Activated B cell treated with CpG ODN at 0.5 μM for 24 hours (primary cell): ENCODE results near the gene ZC3HAV1. TPM values are rescaled to one million over a fixed set of nuclear protein-coding genes. Genes with fewer than 3 reads are reported as not detected.
"Not testable (repeated sequence)": the region's sequence is repeated elsewhere in the genome, so short reads cannot be mapped to it uniquely, and the experiment has no call there.

Experiments used
- ATAC-seq: fragments of 200-7000 bp; cut with Tn5 transposase; one replicate; pipeline ENCODE4 v1.10.0; 2021; ENCODE audit warnings: low read depth, mild to moderate bottlenecking, moderate library complexity
- CTCF ChIA-PET: fragments of 350-600 bp; sonication (Branson Sonifier 250); formaldehyde crosslinking; loops from one replicate; lab custom pipeline; 2021; ENCODE audit warnings: antibody characterized with exemption; lab: Charles Lee
- POLR2A ChIA-PET: fragments of 350-600 bp; sonication (Branson Sonifier 250); formaldehyde crosslinking; loops from one replicate; lab custom pipeline; 2021; ENCODE audit warnings: antibody characterized with exemption; lab: Charles Lee
- DNase-seq: peaks from one replicate; pipeline ENCODE4 v3.0.0; 2022
- H3K27ac Mint-ChIP-seq: one replicate; pipeline ENCODE4 v1.8.0; 2020; ENCODE audit warnings: mixed read lengths
- H3K27me3 Mint-ChIP-seq: one replicate; pipeline ENCODE4 v1.8.0; 2021; ENCODE audit warnings: mixed read lengths
- H3K36me3 Mint-ChIP-seq: one replicate; pipeline ENCODE4 v1.8.0; 2021; ENCODE audit warnings: low read depth, mixed read lengths
- H3K4me1 Mint-ChIP-seq: one replicate; pipeline ENCODE4 v1.8.0; 2021; ENCODE audit warnings: mixed read lengths
- H3K4me3 Mint-ChIP-seq: one replicate; pipeline ENCODE4 v1.8.0; 2020; ENCODE audit warnings: mild to moderate bottlenecking, mixed read lengths
- H3K9me3 Mint-ChIP-seq: one replicate; pipeline ENCODE4 v1.8.0; 2020; ENCODE audit warnings: mixed read lengths
- intact Hi-C: fragments of 100-400 bp; cut with micrococcal nuclease; formaldehyde crosslinking; loops from one replicate; pipeline ENCODE4 v1.15.1; 2024
- total RNA-seq: library from RNA; stranded (reverse); gene quantifications from 2 replicates; pipeline ENCODE4 v1.2.3, GENCODE V29; 2022
- TF ChIP-seq, protein P1 (sequence below): fragments of 200-600 bp; IDR thresholded peaks from one replicate; pipeline ENCODE4 v1.8.0; 2022; ENCODE audit warnings: antibody characterized with exemption, mild to moderate bottlenecking

ZC3HAV1 gene
- total RNA-seq, 1 donor from 2014 or later: 80.7 TPM

GRCh38 chr7:139133335-139134139, 24.0 kb upstream of the ZC3HAV1 start:
- intact Hi-C loops: loop anchor here (1.0 to 10.0 kb wide), 6 partner anchors 14 to 1881 kb away; partner anchors contain the start of genes MRPS33, UBN2 and ZC3HAV1
- Mint-ChIP-seq H3K36me3 (peaks cover 6% of the 10 kb centered on the region), H3K9me3 (no peaks in the 10 kb centered on the region), H3K4me1 (peaks cover 9% of the 10 kb centered on the region), H3K27me3 (no peaks in the 10 kb centered on the region), H3K27ac (peak overlapping the region; percentile 81), H3K4me3 (peak overlapping the region; percentile 87)
- POLR2A ChIA-PET: interaction anchor here (0.6 to 3.2 kb wide), 13 partner anchors 15 to 667 kb away, joined by 3 to 22 read pairs (median 9); partner anchors contain the start of genes LUC7L2, UBN2 and ZC3HAV1
- CTCF ChIA-PET: interaction anchor here (0.8 to 1.7 kb wide), 6 partner anchors 9 to 207 kb away, joined by 3 to 4 read pairs (median 4); no protein-coding TSS in a partner anchor
- peak; percentile 98 for ATAC-seq
- TF ChIP-seq, protein P1, sequence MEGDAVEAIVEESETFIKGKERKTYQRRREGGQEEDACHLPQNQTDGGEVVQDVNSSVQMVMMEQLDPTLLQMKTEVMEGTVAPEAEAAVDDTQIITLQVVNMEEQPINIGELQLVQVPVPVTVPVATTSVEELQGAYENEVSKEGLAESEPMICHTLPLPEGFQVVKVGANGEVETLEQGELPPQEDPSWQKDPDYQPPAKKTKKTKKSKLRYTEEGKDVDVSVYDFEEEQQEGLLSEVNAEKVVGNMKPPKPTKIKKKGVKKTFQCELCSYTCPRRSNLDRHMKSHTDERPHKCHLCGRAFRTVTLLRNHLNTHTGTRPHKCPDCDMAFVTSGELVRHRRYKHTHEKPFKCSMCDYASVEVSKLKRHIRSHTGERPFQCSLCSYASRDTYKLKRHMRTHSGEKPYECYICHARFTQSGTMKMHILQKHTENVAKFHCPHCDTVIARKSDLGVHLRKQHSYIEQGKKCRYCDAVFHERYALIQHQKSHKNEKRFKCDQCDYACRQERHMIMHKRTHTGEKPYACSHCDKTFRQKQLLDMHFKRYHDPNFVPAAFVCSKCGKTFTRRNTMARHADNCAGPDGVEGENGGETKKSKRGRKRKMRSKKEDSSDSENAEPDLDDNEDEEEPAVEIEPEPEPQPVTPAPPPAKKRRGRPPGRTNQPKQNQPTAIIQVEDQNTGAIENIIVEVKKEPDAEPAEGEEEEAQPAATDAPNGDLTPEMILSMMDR: no peak
- DNase-seq: peak; percentile 77

DNA sequence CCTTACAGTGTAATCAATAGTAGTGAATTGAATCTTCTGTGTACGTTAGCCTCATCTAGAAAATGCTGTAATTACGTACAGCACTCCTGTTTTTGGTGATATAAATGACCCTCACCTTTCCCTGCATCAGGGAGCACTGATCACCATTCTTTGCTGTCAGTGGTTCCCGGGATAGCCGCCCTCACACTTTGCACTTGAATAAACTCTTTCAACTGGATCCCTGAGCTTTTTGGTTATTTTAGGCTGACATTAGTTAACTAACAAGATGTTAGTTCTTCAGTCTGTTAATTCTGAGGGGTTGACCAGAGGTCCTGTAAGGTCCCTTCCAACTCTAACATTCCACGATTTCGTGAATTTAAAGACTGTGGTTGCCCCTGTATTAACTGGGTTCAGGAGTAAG, 23.4 kb upstream of the ZC3HAV1 start:
- POLR2A ChIA-PET: interaction anchor here (0.6 to 3.2 kb wide), 13 partner anchors 14 to 668 kb away, joined by 3 to 22 read pairs (median 9); partner anchors contain the start of genes LUC7L2, UBN2 and ZC3HAV1
- Mint-ChIP-seq H3K36me3 (peaks cover 5% of the 10 kb centered on the region), H3K27me3 (no peaks in the 10 kb centered on the region), H3K9me3 (no peaks in the 10 kb centered on the region), H3K27ac (peak overlapping the region; percentile 81), H3K4me1 (peaks cover 11% of the 10 kb centered on the region), H3K4me3 (peak overlapping the region; percentile 87)
- intact Hi-C loops: loop anchor here (1.0 to 10.0 kb wide), 6 partner anchors 14 to 1882 kb away; partner anchors contain the start of genes MRPS33, UBN2 and ZC3HAV1
- CTCF ChIA-PET: interaction anchor here (0.6 to 1.7 kb wide), 5 partner anchors 8 to 207 kb away, joined by 3 to 4 read pairs (median 3); no protein-coding TSS in a partner anchor
- TF ChIP-seq, protein P1: no peak
- ATAC-seq: no peak
- no peak for DNase-seq

GRCh38 chr7:139131601-139132041, 22.1 kb upstream of the ZC3HAV1 start:
- no peak overlapping the region for H3K4me3 Mint-ChIP-seq
- H3K36me3 Mint-ChIP-seq: peaks cover 5% of the 10 kb centered on the region
- H3K4me1 Mint-ChIP-seq: peaks cover 21% of the 10 kb centered on the region
- ChIA-PET CTCF (interaction anchor here (1.1 kb wide), 1 partner anchor 12 kb away, joined by 3 read pairs; no protein-coding TSS in a partner anchor), POLR2A (interaction anchor here (3.2 kb wide), 1 partner anchor 36 kb away, joined by 19 read pairs; no protein-coding TSS in a partner anchor)
- H3K9me3 Mint-ChIP-seq: no peaks in the 10 kb centered on the region
- intact Hi-C loops: loop anchor here (10.0 kb wide), 1 partner anchor 1883 kb away; the partner anchor contains the start of gene MRPS33
- TF ChIP-seq, protein P1: no peak
- ATAC-seq (no peak), DNase-seq (no peak)
- peak overlapping the region; percentile 0 for H3K27ac Mint-ChIP-seq
- no peaks in the 10 kb centered on the region for H3K27me3 Mint-ChIP-seq

DNA sequence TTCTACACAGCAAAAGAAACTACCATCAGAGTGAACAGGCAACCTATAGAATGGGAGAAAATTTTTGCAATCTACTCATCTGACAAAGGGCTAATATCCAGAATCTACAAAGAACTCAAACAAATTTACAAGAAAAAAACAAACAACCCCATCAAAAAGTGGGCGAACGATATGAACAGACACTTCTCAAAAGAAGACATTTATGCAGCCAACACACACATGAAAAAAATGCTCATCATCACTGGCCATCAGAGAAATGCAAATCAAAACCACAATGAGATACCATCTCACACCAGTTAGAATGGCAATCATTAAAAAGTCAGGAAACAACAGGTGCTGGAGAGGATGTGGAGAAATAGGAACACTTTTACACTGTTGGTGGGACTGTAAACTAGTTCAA, 20.3 kb upstream of the ZC3HAV1 start:
- CTCF ChIA-PET, ATAC-seq: not testable (repeated sequence)

GRCh38 chr7:139127648-139128047, 18.1 kb upstream of the ZC3HAV1 start:
- H3K36me3 Mint-ChIP-seq: no peaks in the 10 kb centered on the region
- intact Hi-C loops: loop anchor here (1.0 to 2.0 kb wide), 3 partner anchors 52 to 241 kb away; no protein-coding TSS in a partner anchor
- H3K4me1 Mint-ChIP-seq: peaks cover 35% of the 10 kb centered on the region
- TF ChIP-seq, protein P1: no peak
- CTCF ChIA-PET: interaction anchor here (0.6 to 3.2 kb wide), 6 partner anchors 8 to 110 kb away, joined by 3 to 25 read pairs (median 7); no protein-coding TSS in a partner anchor
- no peak overlapping the region for H3K4me3 Mint-ChIP-seq
- H3K27ac Mint-ChIP-seq: no peak overlapping the region
- H3K27me3 Mint-ChIP-seq: no peaks in the 10 kb centered on the region
- no peaks in the 10 kb centered on the region for H3K9me3 Mint-ChIP-seq
- ATAC-seq (peak; percentile 49), DNase-seq (no peak)
- POLR2A ChIA-PET: interaction anchor here (0.6 to 1.5 kb wide), 7 partner anchors 8 to 213 kb away, joined by 3 to 10 read pairs (median 4); no protein-coding TSS in a partner anchor

More for the DNA sequence above, 20.3 kb upstream of the ZC3HAV1 start:
- POLR2A ChIA-PET, H3K9me3 Mint-ChIP-seq, H3K27me3 Mint-ChIP-seq, DNase-seq, H3K4me3 Mint-ChIP-seq, H3K27ac Mint-ChIP-seq, H3K36me3 Mint-ChIP-seq: not testable (repeated sequence)
- intact Hi-C loops: loop anchor here (10.0 kb wide), 1 partner anchor 1885 kb away; the partner anchor contains the start of gene MRPS33
- H3K4me1 Mint-ChIP-seq: peaks cover 32% of the 10 kb centered on the region
